ENCODE data around the gene TBC1D14.

DNA sequence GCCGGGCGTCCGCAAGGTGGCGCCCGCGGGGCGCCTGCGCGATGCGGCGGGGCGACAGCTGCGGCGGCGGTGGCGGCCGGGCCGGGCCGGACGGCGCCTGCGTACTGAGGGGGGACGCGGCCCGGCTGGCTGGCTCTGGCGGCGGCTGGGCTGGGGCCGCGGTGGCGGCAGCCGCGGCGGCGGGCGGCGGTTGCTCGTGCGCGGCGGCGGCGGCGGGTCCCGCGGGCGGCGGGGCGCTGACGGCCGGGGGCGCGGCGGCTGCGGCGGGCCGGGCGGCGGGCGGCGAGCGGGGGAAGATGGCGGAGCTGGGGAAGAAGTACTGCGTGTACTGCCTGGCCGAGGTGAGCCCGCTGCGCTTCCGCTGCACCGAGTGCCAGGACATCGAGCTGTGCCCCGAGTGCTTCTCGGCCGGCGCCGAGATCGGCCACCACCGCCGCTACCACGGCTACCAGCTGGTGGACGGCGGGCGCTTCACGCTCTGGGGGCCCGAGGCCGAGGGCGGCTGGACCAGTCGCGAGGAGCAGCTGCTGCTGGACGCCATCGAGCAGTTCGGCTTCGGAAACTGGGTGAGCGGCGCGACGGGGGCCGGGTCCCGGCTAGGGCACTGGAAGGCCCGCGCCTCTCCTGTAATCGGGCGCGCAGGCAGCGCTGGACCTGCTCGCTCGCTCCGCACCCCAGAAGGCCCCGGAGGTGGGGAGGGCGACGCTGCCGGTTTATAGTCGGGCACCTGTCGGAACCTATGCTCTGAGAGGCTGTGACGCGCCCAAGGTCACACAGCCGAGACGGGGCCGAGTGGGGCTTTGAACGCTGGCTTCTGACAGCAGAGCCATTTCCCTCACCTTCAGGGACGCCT lies 133.9 kb downstream of the TBC1D14 start, which contains the start of gene TADA2B:
- no peak for TF ChIP-seq EZH2 (IDR thresholded peaks at IDR 0.05; ENCODE audit: borderline replicate concordance)
- TF ChIP-seq, protein P1, sequence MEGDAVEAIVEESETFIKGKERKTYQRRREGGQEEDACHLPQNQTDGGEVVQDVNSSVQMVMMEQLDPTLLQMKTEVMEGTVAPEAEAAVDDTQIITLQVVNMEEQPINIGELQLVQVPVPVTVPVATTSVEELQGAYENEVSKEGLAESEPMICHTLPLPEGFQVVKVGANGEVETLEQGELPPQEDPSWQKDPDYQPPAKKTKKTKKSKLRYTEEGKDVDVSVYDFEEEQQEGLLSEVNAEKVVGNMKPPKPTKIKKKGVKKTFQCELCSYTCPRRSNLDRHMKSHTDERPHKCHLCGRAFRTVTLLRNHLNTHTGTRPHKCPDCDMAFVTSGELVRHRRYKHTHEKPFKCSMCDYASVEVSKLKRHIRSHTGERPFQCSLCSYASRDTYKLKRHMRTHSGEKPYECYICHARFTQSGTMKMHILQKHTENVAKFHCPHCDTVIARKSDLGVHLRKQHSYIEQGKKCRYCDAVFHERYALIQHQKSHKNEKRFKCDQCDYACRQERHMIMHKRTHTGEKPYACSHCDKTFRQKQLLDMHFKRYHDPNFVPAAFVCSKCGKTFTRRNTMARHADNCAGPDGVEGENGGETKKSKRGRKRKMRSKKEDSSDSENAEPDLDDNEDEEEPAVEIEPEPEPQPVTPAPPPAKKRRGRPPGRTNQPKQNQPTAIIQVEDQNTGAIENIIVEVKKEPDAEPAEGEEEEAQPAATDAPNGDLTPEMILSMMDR (IDR thresholded peaks at IDR 0.05; ENCODE audit: poor library complexity), result no peak
- TF ChIP-seq EZH2phosphoT487 (IDR thresholded peaks at IDR 0.05; ENCODE audit: low read depth, severe bottlenecking, unreplicated experiment), result no peak
